Measurements from ENCODE around the gene RAB27B. TPM values are rescaled to one million over a fixed set of nuclear protein-coding genes. Genes with fewer than 3 reads are reported as not detected.

The RAB27B gene
- total RNA-seq = under 1 TPM; 0.19 to 0.98 (median 0.61) TPM

GRCh38 chr18:54828281-54828881 lies at the start of gene RAB27B:
Gene RAB27B (plus strand): TSS chr18:54828477. CDS start chr18:54877586, 49,109 bp downstream.
- TF ChIP-seq CTCF (IDR thresholded peaks at IDR 0.05; ENCODE audit: low read depth) = no peak

- no peak for TF ChIP-seq CTCF (IDR thresholded peaks at IDR 0.05; ENCODE audit: low read depth)
These were observed 47.9 kb upstream of the RAB27B start for GRCh38 chr18:54780285-54780861.

- no peak for TF ChIP-seq CTCF (IDR thresholded peaks at IDR 0.05; ENCODE audit: low read depth)
These were observed 47.3 kb upstream of the RAB27B start for GRCh38 chr18:54780970-54781369.

GRCh38 chr18:54783139-54783538 lies 45.1 kb upstream of the RAB27B start:
- TF ChIP-seq CTCF (IDR thresholded peaks at IDR 0.05; ENCODE audit: low read depth) = no peak

GRCh38 chr18:54786206-54786605 lies 42.1 kb upstream of the RAB27B start:
- no peak for TF ChIP-seq CTCF (IDR thresholded peaks at IDR 0.05; ENCODE audit: low read depth)

GRCh38 chr18:54787121-54787520 lies 41.2 kb upstream of the RAB27B start:
- TF ChIP-seq CTCF (IDR thresholded peaks at IDR 0.05; ENCODE audit: low read depth) = no peak

GRCh38 chr18:54787616-54788015 lies 40.7 kb upstream of the RAB27B start:
- no peak for TF ChIP-seq CTCF (IDR thresholded peaks at IDR 0.05; ENCODE audit: low read depth)

Data from subcutaneous adipose tissue (tissue), 4 donors.